ENCODE results near the gene GBP3.
"Not testable (repeated sequence)": the region's sequence is repeated elsewhere in the genome, so short reads cannot be mapped to it uniquely, and the experiment has no call there.

The GBP3 gene

GRCh38 chr1:89022167-89022959, at the start of gene GBP3:
TSS of gene GBP3 (minus strand) at chr1:89022866. CDS start at chr1:89020721, 2,145 bp downstream.
- DNase-seq (ENCODE audit: low read depth in 2 of 2), result peak in 1 of 2 experiments; percentile 24

- no peak for DNase-seq (ENCODE audit: low read depth in 2 of 2)
Measured at GRCh38 chr1:89070509-89070908, 47.8 kb upstream of the GBP3 start.

- no peak for DNase-seq (ENCODE audit: low read depth in 2 of 2)
Measured at GRCh38 chr1:89069951-89070350, 47.3 kb upstream of the GBP3 start.

DNA sequence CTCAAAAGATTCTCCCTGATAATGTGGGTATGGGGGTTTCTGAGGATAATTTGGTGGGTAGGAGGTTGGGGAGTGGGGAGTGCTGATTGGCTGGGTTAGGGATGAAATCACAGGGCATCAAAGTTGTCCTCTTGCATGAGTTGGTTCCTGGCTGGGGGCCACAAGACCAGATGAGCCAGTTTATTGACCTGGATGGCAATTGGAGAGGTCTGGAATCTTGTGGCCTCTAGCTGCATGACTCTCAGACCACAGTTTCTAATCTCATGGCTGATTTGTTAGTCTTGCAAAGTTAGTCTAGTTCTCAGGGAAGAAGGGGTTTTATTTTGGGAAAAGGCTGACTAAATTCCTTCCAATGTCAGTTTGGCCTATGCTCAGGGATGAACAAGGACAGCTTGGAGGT, 45.6 kb upstream of the GBP3 start:
- no peak for DNase-seq (ENCODE audit: low read depth in 2 of 2)

GRCh38 chr1:89065079-89065868, 42.6 kb upstream of the GBP3 start, which contains the start of gene GBP1:
TSS of gene GBP1 (minus strand) at chr1:89065208. CDS start at chr1:89063234, 1,974 bp downstream.
- DNase-seq (ENCODE audit: low read depth in 2 of 2), result peak; percentile 77 to 80

DNA sequence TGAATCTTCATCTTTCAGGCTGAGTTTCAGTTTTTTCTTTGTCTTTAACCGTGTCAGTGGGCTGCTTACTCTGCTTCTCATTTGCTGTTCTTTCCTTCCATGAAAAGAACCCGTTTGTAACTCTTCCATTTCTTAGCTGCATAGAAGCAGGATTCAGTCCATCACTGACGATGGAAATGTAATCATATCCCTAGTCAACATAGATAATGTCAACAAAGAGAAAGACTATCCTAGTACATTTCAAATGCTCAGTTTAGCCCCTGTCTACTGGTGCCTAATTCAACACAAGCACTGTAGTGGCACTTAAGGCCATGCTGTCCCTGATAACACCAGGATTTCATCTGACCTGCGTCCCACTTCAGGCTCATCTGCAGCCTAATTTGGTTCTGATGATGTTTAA, 42.0 kb upstream of the GBP3 start:
- DNase-seq (ENCODE audit: low read depth in 2 of 2), result no peak

DNA sequence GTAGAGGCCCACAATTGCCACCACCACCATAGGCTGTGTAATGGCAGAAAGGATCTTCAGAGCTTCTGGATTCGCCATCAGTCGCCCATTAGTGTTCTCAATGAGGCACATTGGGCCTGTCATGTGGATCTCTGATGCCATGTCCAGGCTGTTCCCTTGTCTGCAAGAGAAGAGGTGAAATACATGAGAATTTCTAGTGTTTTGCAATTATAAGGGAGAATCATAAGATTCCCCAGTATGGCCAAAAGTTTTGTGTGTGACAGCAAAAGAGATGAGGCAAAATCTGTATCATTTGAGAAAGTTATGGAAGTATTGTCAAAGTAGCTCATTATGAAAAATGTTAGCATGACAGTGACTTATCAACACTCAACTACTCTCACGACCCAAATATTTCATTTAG, 40.4 kb upstream of the GBP3 start:
- DNase-seq (ENCODE audit: low read depth in 2 of 2), result no peak

GRCh38 chr1:89060091-89060490, 37.4 kb upstream of the GBP3 start:
- no peak for DNase-seq (ENCODE audit: low read depth in 2 of 2)

DNA sequence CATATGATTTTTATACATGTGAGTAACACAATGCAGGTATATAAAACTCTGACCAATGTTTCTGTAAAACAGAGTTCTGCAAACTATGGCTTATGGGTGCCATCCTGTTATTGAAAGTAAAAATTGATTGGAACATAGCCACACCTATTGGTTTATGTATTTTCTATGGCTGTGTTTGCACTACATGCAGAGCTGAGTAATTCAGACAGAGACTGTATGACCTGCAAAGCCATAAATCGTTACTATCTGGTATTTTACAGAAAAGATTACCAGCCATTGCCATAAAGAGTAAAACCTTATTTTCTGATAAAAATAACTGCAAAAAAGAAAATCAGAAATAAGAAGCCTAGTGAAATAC, 29.3 kb upstream of the GBP3 start:
- no peak for DNase-seq (ENCODE audit: low read depth in 2 of 2)

DNA sequence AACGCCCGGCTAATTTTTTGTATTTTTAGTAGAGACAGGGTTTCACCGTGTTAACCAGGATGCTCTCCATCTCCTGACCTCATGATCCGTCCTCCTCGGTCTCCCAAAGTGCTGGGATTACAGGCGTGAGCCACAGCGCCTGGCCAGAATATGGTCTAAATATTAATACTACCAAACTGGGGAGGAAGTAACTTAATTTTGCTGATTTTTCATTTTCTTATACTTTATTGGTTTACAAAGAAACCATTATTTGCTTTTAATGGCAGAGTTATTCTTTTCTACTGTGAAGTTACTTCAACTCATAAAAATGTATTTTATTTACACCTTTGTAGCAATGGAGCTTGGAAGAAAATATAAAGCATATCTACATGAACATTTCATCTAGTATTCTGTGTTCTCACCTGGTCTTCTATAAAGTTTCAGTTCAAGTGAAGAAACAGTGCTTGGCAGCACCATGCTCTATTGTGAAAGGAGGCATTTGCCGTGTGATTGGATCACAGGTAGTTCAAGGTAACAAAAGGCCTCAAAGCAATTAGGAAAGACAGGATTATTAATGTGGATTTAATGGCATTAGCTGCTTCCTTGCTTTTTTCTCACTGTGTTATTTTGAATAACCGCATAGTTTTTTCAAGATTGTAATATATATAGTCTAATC, 28.8 kb upstream of the GBP3 start:
- DNase-seq (ENCODE audit: low read depth in 2 of 2), result no peak

DNA sequence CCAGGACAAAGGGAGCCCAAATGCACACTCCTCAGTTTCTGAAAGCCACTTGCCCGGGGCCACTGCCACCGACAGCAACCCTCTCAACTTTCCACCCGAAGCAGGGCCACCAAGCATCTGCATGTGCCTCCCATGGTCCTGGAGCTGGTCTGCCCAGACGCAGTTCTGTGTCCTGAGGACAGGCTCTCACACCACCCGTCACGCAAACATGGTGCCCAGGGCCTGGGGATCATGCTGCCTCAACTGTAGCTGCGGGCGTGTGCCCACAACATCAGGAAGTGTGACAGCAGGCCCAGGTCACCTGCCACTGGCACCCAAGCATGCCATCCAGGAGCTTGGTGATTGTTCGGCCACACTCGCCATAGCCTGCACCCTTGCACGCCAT, 28.0 kb upstream of the GBP3 start:
- DNase-seq (ENCODE audit: low read depth in 2 of 2), result no peak

GRCh38 chr1:89049901-89050648, 27.4 kb upstream of the GBP3 start:
- not testable (repeated sequence) for DNase-seq (ENCODE audit: low read depth in 2 of 2)

GRCh38 chr1:89049187-89049586, 26.5 kb upstream of the GBP3 start:
- not testable (repeated sequence) for DNase-seq (ENCODE audit: low read depth in 2 of 2)

DNA sequence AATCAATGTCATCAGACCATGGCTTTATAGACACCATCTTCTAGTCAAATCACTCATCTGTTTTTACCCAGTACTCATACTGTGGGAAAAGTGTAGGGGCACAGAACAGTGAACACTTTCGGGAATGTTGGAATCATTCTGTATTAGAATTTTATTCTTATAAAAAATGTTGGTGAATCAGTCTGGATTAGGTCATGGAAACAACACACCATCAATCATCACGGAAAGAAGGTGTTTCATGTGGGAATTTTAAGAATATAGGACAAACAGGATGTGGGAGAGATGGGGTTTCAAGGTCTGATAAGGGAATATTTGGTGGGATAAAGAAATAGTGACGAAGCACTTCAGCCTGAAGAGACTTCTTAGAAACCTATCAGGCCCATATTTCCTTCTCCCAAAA, 25.1 kb upstream of the GBP3 start:
- DNase-seq (ENCODE audit: low read depth in 2 of 2), result no peak

GRCh38 chr1:89046318-89047183, 23.9 kb upstream of the GBP3 start:
- not testable (repeated sequence) for DNase-seq (ENCODE audit: low read depth in 2 of 2)

- DNase-seq (ENCODE audit: low read depth in 2 of 2), result no peak
Measured at GRCh38 chr1:89044970-89045721, 22.5 kb upstream of the GBP3 start.

DNA sequence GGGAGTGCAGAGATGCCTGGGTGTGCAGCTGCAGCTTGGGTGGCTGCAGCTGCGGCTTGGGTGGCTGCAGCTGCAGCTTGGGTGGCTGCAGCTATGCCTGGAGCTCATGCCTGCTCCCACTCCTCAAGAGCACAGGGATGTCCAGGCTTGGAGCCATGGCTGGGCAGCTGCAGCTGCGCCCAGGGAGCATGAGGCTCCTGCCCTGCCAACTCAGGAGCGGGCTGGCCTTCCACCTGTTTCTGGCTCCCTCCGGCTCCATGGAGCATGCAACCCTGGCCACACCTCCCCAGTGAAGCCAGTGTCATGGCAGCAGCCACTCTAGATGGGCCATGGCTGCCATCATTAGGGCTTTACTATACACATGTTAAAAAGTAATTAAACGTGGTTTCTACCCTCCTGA, 21.3 kb upstream of the GBP3 start:
- no peak for DNase-seq (ENCODE audit: low read depth in 2 of 2)

DNA sequence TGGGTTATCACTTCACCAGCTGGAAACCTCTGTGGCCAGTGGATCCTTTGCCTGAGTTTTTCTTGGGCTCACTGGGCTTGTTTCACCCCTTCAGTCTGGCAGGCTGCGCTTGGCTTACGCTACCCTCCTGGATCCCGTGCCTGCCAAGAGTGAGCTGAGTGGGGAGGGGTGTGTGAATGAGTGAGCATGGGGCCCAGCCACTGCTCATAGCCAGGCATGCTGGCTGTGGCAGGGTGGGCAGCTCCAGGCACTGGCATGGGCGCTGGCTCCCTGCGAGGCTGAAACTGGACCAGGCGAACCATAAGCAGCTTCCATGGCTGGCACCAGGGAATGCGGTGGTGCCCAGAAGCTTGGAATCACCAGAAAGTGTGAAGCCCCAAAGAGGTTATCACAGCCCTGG, 19.8 kb upstream of the GBP3 start:
- DNase-seq (ENCODE audit: low read depth in 2 of 2), result no peak

DNA sequence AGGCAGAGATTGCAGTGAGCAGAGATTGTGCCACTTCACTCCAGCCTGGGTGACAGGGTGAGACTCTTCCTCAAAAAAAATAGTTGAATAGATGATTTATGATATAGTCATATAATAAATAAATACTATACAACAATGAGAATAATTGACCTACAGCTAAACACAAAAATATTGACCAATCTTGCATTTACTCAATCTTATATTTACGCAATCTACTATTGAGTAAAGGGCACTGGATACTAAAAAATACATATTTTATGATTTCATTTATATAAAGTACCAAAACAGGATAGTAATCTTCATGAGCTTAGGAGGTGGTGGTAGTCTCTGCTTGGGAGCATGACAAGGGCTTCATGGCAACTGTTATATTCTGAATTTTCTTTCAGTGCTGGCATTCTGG, 19.1 kb upstream of the GBP3 start:
- DNase-seq (ENCODE audit: low read depth in 2 of 2), result no peak

- peak; percentile 53 to 54 for DNase-seq (ENCODE audit: low read depth in 2 of 2)
Measured at GRCh38 chr1:89041119-89041641, 18.5 kb upstream of the GBP3 start.

Data from fibroblast of skin of left biceps (primary cell).